Heart left ventricle (tissue), 13 donors: ENCODE data around the gene SLC12A8.

Experiments used
- CTCF ChIP-seq, 12 donors: fragments of 200-600 bp; sonication (generic) in 4 of 12; IDR thresholded peaks; one replicate each; pipeline versions ENCODE4 v1.5.0 to v1.8.0; 2018 to 2022; ENCODE audit warnings: antibody characterized with exemption in 12 of 12, mild to moderate bottlenecking in 5 of 12
- POLR2A ChIP-seq, 2 donors: fragments of 450-650 bp; IDR thresholded peaks; one replicate each; pipeline ENCODE4 v1.6.1; 2017; ENCODE audit warnings: antibody characterized with exemption in 2 of 2, mild to moderate bottlenecking in 2 of 2, moderate library complexity in 2 of 2
- donor health status: ischemic (EF 13 %, LVEDD 7.1; RV severe dilation, severe dysfunction).
- donor health status: DM: no; HTN: yes; CAD: no.
- donor health status: DM: no; HTN: no; CAD: no.
- donor health status: ischemic (EF 25% LVEDD 6.9; RV normal size, moderate dysfunction).
- donor health status: ischemic (EF 25% LVEDD 5.7; RV mildly dilated, moderate dysfunction).
- donor health status: ischemic (EF 35%, LVEDD 5.7; RV mildly dilated, moderate dysfunction).
- donor health status: nonischemic (EF 11% LVEDD 7.7; RV severe dilation, severe dysfunction).
- donor health status: DM: yes; HTN: yes; CAD: no.
- donor health status: PGD.
- donor health status: ischemic (EF 29% LVEDD 5.4; RV normal size, mild dysfunction).
- donor health status: nonischemic (EF 23%, LVEDD 6.1; RV moderate dilation, normal function).

DNA sequence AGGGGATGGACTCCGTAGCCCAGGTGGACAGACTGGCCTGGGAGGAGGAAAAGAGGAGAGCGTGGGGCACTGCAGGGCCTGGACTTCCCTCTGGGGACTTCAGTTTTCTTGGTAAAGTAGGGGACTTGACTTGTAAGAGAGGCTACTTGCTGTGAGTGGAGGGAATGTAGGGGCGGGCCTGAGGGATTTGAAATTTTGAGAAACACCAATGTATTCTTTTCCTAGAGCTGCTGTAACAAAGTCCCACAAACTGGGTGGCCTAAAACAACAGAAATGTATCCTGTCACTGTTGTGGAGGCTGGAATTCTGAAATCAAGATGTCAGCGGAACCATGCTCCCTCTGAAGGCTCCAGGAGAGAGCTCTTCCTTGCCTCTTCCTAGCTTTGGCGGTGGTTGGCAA, 150.9 kb downstream of the SLC12A8 start:
- TF ChIP-seq CTCF (IDR thresholded peaks at IDR 0.05) (no peak), POLR2A (IDR thresholded peaks at IDR 0.05) (no peak)
